Astrocyte (in vitro differentiated cells and primary cell): ENCODE measurements around the gene SLC12A4. TPM values are rescaled to one million over a fixed set of nuclear protein-coding genes. Genes with fewer than 3 reads are reported as not detected.

Source experiments
- DNase-seq: peaks from one replicate; pipeline ENCODE4 v3.0.0-alpha.2; 2010; ENCODE audit warnings: low read depth
- FAIRE-seq: peaks from 2 replicates; lab custom pipeline; 2011; peaks lifted over from hg19 to GRCh38; lab: Jason Lieb, UNC
- H2AFZ ChIP-seq: 2 replicates; pipeline ENCODE4 v1.6.0; 2012; ENCODE audit warnings: low read depth, low read length, inconsistent platforms
- H3K27ac ChIP-seq: 2 replicates; pipeline ENCODE4 v1.5.1; 2011; ENCODE audit warnings: low read depth, low read length, inconsistent platforms
- H3K27me3 ChIP-seq: 2 replicates; pipeline ENCODE4 v1.6.0; 2011; ENCODE audit warnings: low read length, inconsistent platforms; ENCODE audit not compliant: insufficient read depth
- H3K36me3 ChIP-seq: 2 replicates; pipeline ENCODE4 v1.5.1; 2011; ENCODE audit warnings: low read length, inconsistent platforms; ENCODE audit not compliant: insufficient read depth
- H3K4me1 ChIP-seq: 2 replicates; pipeline ENCODE4 v1.5.1; 2011; ENCODE audit warnings: low read length, inconsistent platforms; ENCODE audit not compliant: insufficient read depth
- H3K4me2 ChIP-seq: 2 replicates; pipeline ENCODE4 v1.6.0; 2012; ENCODE audit warnings: low read length, inconsistent platforms
- H3K4me3 ChIP-seq: 2 replicates; pipeline ENCODE4 v1.5.1; 2011; ENCODE audit warnings: low read depth, mild to moderate bottlenecking, low read length, inconsistent platforms; ENCODE audit not compliant: insufficient read depth
- H3K79me2 ChIP-seq: 2 replicates; pipeline ENCODE4 v1.6.0; 2012; ENCODE audit warnings: mild to moderate bottlenecking, low read length, inconsistent platforms; ENCODE audit not compliant: insufficient read depth
- H3K9ac ChIP-seq: 2 replicates; pipeline ENCODE4 v1.6.0; 2012; ENCODE audit warnings: mild to moderate bottlenecking, low read length, inconsistent platforms
- H3K9me3 ChIP-seq: 2 replicates; pipeline ENCODE4 v1.5.1; 2012; ENCODE audit warnings: low read depth, mild to moderate bottlenecking, low read length, inconsistent platforms; ENCODE audit not compliant: insufficient read depth
- H4K20me1 ChIP-seq: 2 replicates; pipeline ENCODE4 v1.6.0; 2012; ENCODE audit warnings: low read length, inconsistent platforms; ENCODE audit not compliant: insufficient read depth
- H3K27ac Mint-ChIP-seq: one replicate; pipeline ENCODE4 v1.8.0; 2021; ENCODE audit warnings: mild to moderate bottlenecking, mixed read lengths; ENCODE audit not compliant: unreplicated experiment
- H3K27me3 Mint-ChIP-seq: one replicate; pipeline ENCODE4 v1.8.0; 2021; ENCODE audit warnings: low read depth, mixed read lengths; ENCODE audit not compliant: unreplicated experiment
- H3K36me3 Mint-ChIP-seq: one replicate; pipeline ENCODE4 v1.8.0; 2021; ENCODE audit warnings: low read depth, mixed read lengths; ENCODE audit not compliant: unreplicated experiment
- H3K4me1 Mint-ChIP-seq: one replicate; pipeline ENCODE4 v1.8.0; 2021; ENCODE audit warnings: low read depth, mixed read lengths; ENCODE audit not compliant: unreplicated experiment
- H3K4me3 Mint-ChIP-seq: one replicate; pipeline ENCODE4 v1.8.0; 2021; ENCODE audit warnings: mild to moderate bottlenecking, moderate library complexity, mixed read lengths; ENCODE audit not compliant: unreplicated experiment
- H3K9me3 Mint-ChIP-seq: one replicate; pipeline ENCODE4 v1.8.0; 2021; ENCODE audit warnings: mild to moderate bottlenecking, mixed read lengths; ENCODE audit not compliant: unreplicated experiment
- EZH2 ChIP-seq: IDR thresholded peaks from 2 replicates; pipeline ENCODE4 v1.6.1; 2012; ENCODE audit warnings: mild to moderate bottlenecking, low read length, inconsistent platforms; ENCODE audit not compliant: insufficient read depth
- total RNA-seq: library from RNA; stranded (reverse); gene quantifications from 2 replicates; pipeline ENCODE4 v1.2.1, GENCODE V29; 2021
- TF ChIP-seq, protein P1 (sequence below): IDR thresholded peaks from 2 replicates; pipeline ENCODE4 v1.5.1; 2011; ENCODE audit warnings: low read depth, mild to moderate bottlenecking, inconsistent platforms, low read length, moderate library complexity; ENCODE audit not compliant: insufficient read depth

The SLC12A4 gene
- total RNA-seq, 1 donor from 2014 or later, result 118 TPM

GRCh38 chr16:67963662-67964321 is 4.6 kb downstream of the SLC12A4 start:
- H3K27me3 Mint-ChIP-seq, result no peaks in the 10 kb centered on the region
- no peak overlapping the region for H3K27ac ChIP-seq
- H2AFZ ChIP-seq, result no peak overlapping the region
- H3K9me3 Mint-ChIP-seq, result no peaks in the 10 kb centered on the region
- H3K27me3 ChIP-seq, result no peaks in the 10 kb centered on the region
- peaks cover 29% of the 10 kb centered on the region for H3K4me1 Mint-ChIP-seq
- no peaks in the 10 kb centered on the region for H3K9me3 ChIP-seq
- FAIRE-seq, result no peak
- H3K79me2 ChIP-seq, result peaks cover 94% of the 10 kb centered on the region
- TF ChIP-seq, protein P1, sequence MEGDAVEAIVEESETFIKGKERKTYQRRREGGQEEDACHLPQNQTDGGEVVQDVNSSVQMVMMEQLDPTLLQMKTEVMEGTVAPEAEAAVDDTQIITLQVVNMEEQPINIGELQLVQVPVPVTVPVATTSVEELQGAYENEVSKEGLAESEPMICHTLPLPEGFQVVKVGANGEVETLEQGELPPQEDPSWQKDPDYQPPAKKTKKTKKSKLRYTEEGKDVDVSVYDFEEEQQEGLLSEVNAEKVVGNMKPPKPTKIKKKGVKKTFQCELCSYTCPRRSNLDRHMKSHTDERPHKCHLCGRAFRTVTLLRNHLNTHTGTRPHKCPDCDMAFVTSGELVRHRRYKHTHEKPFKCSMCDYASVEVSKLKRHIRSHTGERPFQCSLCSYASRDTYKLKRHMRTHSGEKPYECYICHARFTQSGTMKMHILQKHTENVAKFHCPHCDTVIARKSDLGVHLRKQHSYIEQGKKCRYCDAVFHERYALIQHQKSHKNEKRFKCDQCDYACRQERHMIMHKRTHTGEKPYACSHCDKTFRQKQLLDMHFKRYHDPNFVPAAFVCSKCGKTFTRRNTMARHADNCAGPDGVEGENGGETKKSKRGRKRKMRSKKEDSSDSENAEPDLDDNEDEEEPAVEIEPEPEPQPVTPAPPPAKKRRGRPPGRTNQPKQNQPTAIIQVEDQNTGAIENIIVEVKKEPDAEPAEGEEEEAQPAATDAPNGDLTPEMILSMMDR, result no peak
- no peak for TF ChIP-seq EZH2
- H3K9ac ChIP-seq, result no peak overlapping the region
- peaks cover 21% of the 10 kb centered on the region for H3K36me3 Mint-ChIP-seq
- peaks cover 91% of the 10 kb centered on the region for H4K20me1 ChIP-seq
- no peak overlapping the region for H3K4me3 ChIP-seq
- DNase-seq, result no peak
- peak overlapping the region; percentile 25 for H3K4me2 ChIP-seq
- H3K27ac Mint-ChIP-seq, result no peak overlapping the region
- H3K4me1 ChIP-seq, result peaks cover 48% of the 10 kb centered on the region
- H3K4me3 Mint-ChIP-seq, result no peak overlapping the region
- peaks cover 29% of the 10 kb centered on the region for H3K36me3 ChIP-seq

- Histone ChIP-seq H3K79me2 (peaks cover 98% of the 10 kb centered on the region), H3K4me3 (no peak overlapping the region), H3K36me3 (peaks cover 34% of the 10 kb centered on the region), H3K4me1 (peaks cover 45% of the 10 kb centered on the region), H3K4me2 (no peak overlapping the region), H3K27ac (no peak overlapping the region), H2AFZ (no peak overlapping the region), H3K27me3 (no peaks in the 10 kb centered on the region), H4K20me1 (peaks cover 96% of the 10 kb centered on the region), H3K9me3 (no peaks in the 10 kb centered on the region), H3K9ac (no peak overlapping the region)
- no peak for TF ChIP-seq EZH2
- TF ChIP-seq, protein P1, result no peak
- FAIRE-seq (no peak), DNase-seq (no peak)
- H3K36me3 Mint-ChIP-seq, result peaks cover 26% of the 10 kb centered on the region
- no peaks in the 10 kb centered on the region for H3K9me3 Mint-ChIP-seq
- H3K4me3 Mint-ChIP-seq, result no peak overlapping the region
- H3K4me1 Mint-ChIP-seq, result peaks cover 29% of the 10 kb centered on the region
- no peak overlapping the region for H3K27ac Mint-ChIP-seq
- no peaks in the 10 kb centered on the region for H3K27me3 Mint-ChIP-seq
Observed at GRCh38 chr16:67963292-67963661, 5.2 kb downstream of the SLC12A4 start.

DNA sequence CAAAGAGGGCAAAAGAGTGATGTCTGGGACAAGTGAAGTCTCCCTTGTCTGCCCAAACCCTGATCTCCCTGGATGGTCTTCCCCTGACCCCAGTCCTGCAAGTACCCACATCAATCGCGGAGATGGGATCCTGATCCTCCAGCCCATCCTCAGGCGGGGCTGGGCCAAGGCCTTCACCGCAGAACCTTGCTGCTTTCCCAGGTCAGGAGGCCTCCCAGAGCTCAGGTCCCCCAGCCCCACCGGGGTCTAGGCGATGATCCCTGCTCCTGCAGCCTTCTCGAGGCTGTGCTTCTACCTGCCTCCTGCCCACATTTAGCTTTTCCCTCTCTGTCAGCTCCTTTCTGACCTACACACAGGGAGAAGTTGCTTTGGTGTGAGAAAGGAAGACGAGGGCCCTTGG is 6.3 kb downstream of the SLC12A4 start:
- H3K27ac Mint-ChIP-seq, result no peak overlapping the region
- peaks cover 37% of the 10 kb centered on the region for H3K36me3 ChIP-seq
- no peak for TF ChIP-seq EZH2
- TF ChIP-seq, protein P1, result no peak
- no peak overlapping the region for H3K4me3 ChIP-seq
- H3K4me2 ChIP-seq, result no peak overlapping the region
- no peak overlapping the region for H3K27ac ChIP-seq
- H3K9me3 Mint-ChIP-seq, result no peaks in the 10 kb centered on the region
- DNase-seq (no peak), FAIRE-seq (no peak)
- peaks cover 91% of the 10 kb centered on the region for H3K79me2 ChIP-seq
- no peak overlapping the region for H2AFZ ChIP-seq
- peaks cover 40% of the 10 kb centered on the region for H3K4me1 ChIP-seq
- no peaks in the 10 kb centered on the region for H3K27me3 Mint-ChIP-seq
- no peaks in the 10 kb centered on the region for H3K27me3 ChIP-seq
- H3K36me3 Mint-ChIP-seq, result peaks cover 28% of the 10 kb centered on the region
- H3K9me3 ChIP-seq, result no peaks in the 10 kb centered on the region
- peaks cover 99% of the 10 kb centered on the region for H4K20me1 ChIP-seq
- H3K4me1 Mint-ChIP-seq, result peaks cover 28% of the 10 kb centered on the region
- no peak overlapping the region for H3K9ac ChIP-seq
- no peak overlapping the region for H3K4me3 Mint-ChIP-seq
